Measurements from ENCODE around the gene ORM2. TPM values are rescaled to one million over a fixed set of nuclear protein-coding genes. Genes with fewer than 3 reads are reported as not detected.

ORM2 gene
- total and polyA plus RNA-seq, 2 of the 8 experiments (the other 6 are each of a cell fraction or from before 2014, with no cell fraction given) = 1.3 TPM; not detected in 1

DNA sequence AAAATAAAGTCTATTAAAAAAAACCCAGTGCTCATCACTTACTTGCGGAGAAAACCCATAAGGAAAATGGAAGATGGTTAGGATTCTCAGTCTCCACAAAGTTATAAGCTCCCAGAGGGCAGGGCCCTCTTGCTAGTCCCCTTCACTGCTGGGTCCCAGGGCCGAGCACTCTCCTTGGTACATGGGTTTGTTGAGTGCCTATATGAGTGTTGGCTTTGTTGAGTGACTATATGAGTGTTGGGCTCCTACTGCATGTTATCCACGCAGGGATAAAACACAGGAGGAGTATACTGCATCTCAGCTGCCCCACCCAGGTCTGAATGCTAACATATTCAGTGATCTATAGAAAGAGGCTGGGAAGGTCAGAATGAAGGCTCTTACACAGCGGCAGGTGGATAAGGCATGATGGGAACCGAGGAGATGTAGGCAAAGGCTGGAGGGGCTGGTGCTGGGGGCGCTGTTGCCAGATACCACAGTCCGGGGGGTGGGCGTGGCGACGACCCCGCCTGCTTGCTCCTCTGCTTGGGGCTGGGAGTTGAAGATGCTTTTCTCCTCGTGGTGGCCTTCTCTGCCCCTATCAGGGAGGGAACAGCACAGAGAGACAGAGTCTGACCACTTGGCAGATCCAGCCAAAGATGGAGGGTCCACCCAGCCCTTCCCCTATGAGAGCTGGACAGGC lies 11.6 kb downstream of the ORM2 start:
- no peak overlapping the region for H3K4me2 ChIP-seq (ENCODE audit: insufficient read depth in 1 of 2, low read depth in 2 of 2, low read length in 2 of 2)
- no peak overlapping the region for H4K91ac ChIP-seq (replicated peaks; ENCODE audit: insufficient read length, low read length)
- no peaks in the 10 kb centered on the region for H3K27me3 ChIP-seq (replicated peaks in 1 of 4; ENCODE audit: control insufficient read depth in 3 of 4, extremely low read depth in 1 of 4, insufficient read depth in 3 of 4, low read length in 3 of 4)
- H3K4me3 ChIP-seq (ENCODE audit: extremely low read depth in 1 of 4, insufficient read depth in 2 of 4, low read depth in 3 of 4, low read length in 4 of 4) = no peak overlapping the region
- H3K9me3 ChIP-seq (ENCODE audit: insufficient read depth in 2 of 2, low read depth in 1 of 2, low read length in 1 of 2) = no peaks in the 10 kb centered on the region
- H3K27ac ChIP-seq (ENCODE audit: low read depth, low read length) = no peak overlapping the region
- no peak overlapping the region for H3K18ac ChIP-seq (ENCODE audit: extremely low read depth, low read length)
- no peaks in the 10 kb centered on the region for H3K23me2 ChIP-seq (ENCODE audit: low read depth, low read length)
- ChIA-PET POLR2A (ENCODE audit: partially characterized antibody) (interaction anchor here (1.0 to 2.1 kb wide), 3 partner anchors 9 to 44 kb away, joined by 3 to 8 read pairs (median 4); no protein-coding TSS in a partner anchor), CTCF (ENCODE audit: partially characterized antibody) (interaction anchor here (0.9 to 3.4 kb wide), 7 partner anchors 8 to 65 kb away, joined by 3 to 21 read pairs (median 4); partner anchors contain the start of gene AKNA)
- no peak overlapping the region for H3K14ac ChIP-seq (ENCODE audit: insufficient read length)
- no peak overlapping the region for H4K5ac ChIP-seq (ENCODE audit: insufficient read length, low read depth, low read length)
- no peak overlapping the region for H2BK12ac ChIP-seq (ENCODE audit: low read depth, low read length)
- H3K79me1 ChIP-seq (ENCODE audit: low read depth, low read length) = no peaks in the 10 kb centered on the region
- H3K9ac ChIP-seq (replicated peaks in 1 of 4; ENCODE audit: extremely low read depth in 1 of 4, low read depth in 3 of 4, low read length in 3 of 4) = no peak overlapping the region
- H4K20me1 ChIP-seq (replicated peaks in 1 of 2; ENCODE audit: control insufficient read depth in 1 of 2, insufficient read depth in 2 of 2, low read length in 2 of 2) = peaks cover 0 to 2% of the 10 kb centered on the region in 2 experiments
- no peak overlapping the region for H4K8ac ChIP-seq (ENCODE audit: extremely low read depth, insufficient read depth, low read length)
- H3K4ac ChIP-seq (replicated peaks; ENCODE audit: insufficient read length, low read depth, low read length) = no peak overlapping the region
- no peak for FAIRE-seq
- 92% methylated on average over 12 of the region's 12 CpGs; no CpG with 5 or more reads in 1 of the 2 experiments for WGBS, 2 experiments (ENCODE audit: extremely low coverage in 1 of 2, insufficient coverage in 1 of 2, insufficient read length in 1 of 2, insufficient replicate concordance in 2 of 2, low coverage in 1 of 2, low lambda C conversion rate in 2 of 2, missing lambda C conversion rate in 1 of 2)
- no peaks in the 10 kb centered on the region for H3K79me2 ChIP-seq (ENCODE audit: control insufficient read depth in 1 of 2, insufficient read depth in 2 of 2, low read length in 2 of 2)
- H3K4me1 ChIP-seq (replicated peaks in 1 of 4; ENCODE audit: control insufficient read depth in 3 of 4, insufficient read depth in 4 of 4, low read length in 3 of 4) = no peaks in the 10 kb centered on the region
- no peak overlapping the region for H2BK15ac ChIP-seq (ENCODE audit: low read length)
- H2BK120ac ChIP-seq (replicated peaks; ENCODE audit: low read depth, low read length) = no peak overlapping the region
- H2BK20ac ChIP-seq (ENCODE audit: low read length) = no peak overlapping the region
- H3K56ac ChIP-seq (replicated peaks; ENCODE audit: insufficient read length, low read depth, low read length) = no peak overlapping the region
- no peak overlapping the region for H2AK5ac ChIP-seq (ENCODE audit: low read depth, low read length)
- H2AFZ ChIP-seq (ENCODE audit: low read length) = no peak overlapping the region
- no peak for DNase-seq (ENCODE audit: low read depth in 1 of 2, low spot score in 2 of 2)
- peaks cover 18 to 68% (median 49%) of the 10 kb centered on the region in 4 experiments for H3K36me3 ChIP-seq (ENCODE audit: control insufficient read depth in 2 of 4, insufficient read depth in 4 of 4, low read length in 3 of 4)
- no peak overlapping the region for H2BK5ac ChIP-seq (ENCODE audit: low read depth, low read length)
- no peak overlapping the region for H3K23ac ChIP-seq (ENCODE audit: insufficient read length)
- no peak for TF ChIP-seq EZH2 (IDR thresholded peaks at IDR 0.05; ENCODE audit: low read depth, low read length, severe bottlenecking)
- TF ChIP-seq NRF1 (IDR thresholded peaks at IDR 0.05; ENCODE audit: low read depth, low read length) = no peak
- TF ChIP-seq TEAD4 (IDR thresholded peaks at IDR 0.05; ENCODE audit: low read depth, low read length) = no peak
- TF ChIP-seq POU5F1 (IDR thresholded peaks at IDR 0.05; ENCODE audit: low read depth, low read length) = no peak
- TF ChIP-seq SP1 (IDR thresholded peaks at IDR 0.05; ENCODE audit: low read depth, low read length) = no peak
- TF ChIP-seq EGR1 (IDR thresholded peaks at IDR 0.05; ENCODE audit: borderline replicate concordance, low read depth, low read length) = no peak
- TF ChIP-seq CREB1 (IDR thresholded peaks at IDR 0.05) = no peak
- no peak for TF ChIP-seq SIRT6 (IDR thresholded peaks at IDR 0.05; ENCODE audit: low read length)
- TF ChIP-seq SUZ12 (IDR thresholded peaks at IDR 0.05; ENCODE audit: low read length) = no peak
- TF ChIP-seq CBX8 (IDR thresholded peaks at IDR 0.05; ENCODE audit: borderline replicate concordance, low read depth, low read length) = no peak
- no peak for TF ChIP-seq RAD21 (IDR thresholded peaks at IDR 0.05 in 1 of 2, conservative IDR thresholded peaks at IDR 0.05 in 1 of 2; ENCODE audit: low read depth in 2 of 2, low read length in 2 of 2)
- TF ChIP-seq GTF2F1 (IDR thresholded peaks at IDR 0.05; ENCODE audit: borderline replicate concordance, low read depth, low read length) = no peak
- no peak for TF ChIP-seq ZNF274 (IDR thresholded peaks at IDR 0.05; ENCODE audit: borderline replicate concordance, extremely low read depth, low read length)
